Raji (cell line): ENCODE data around the gene PLSCR1.

Experiments
- POLR2A ChIP-seq: IDR thresholded peaks from 2 replicates; pipeline ENCODE4 v1.6.1; 2011; ENCODE audit warnings: low read depth, low read length, control low read depth; ENCODE audit not compliant: insufficient read depth

Gene PLSCR1

GRCh38 chr3:146503461-146504202 is 40.8 kb downstream of the PLSCR1 start:
- no peak for TF ChIP-seq POLR2A

GRCh38 chr3:146502887-146503460 is 41.4 kb downstream of the PLSCR1 start:
- no peak for TF ChIP-seq POLR2A

- TF ChIP-seq POLR2A, result no peak
Observed at GRCh38 chr3:146501752-146502151, 42.7 kb downstream of the PLSCR1 start.

GRCh38 chr3:146499701-146500100 is 44.7 kb downstream of the PLSCR1 start:
- no peak for TF ChIP-seq POLR2A

- no peak for TF ChIP-seq POLR2A
Observed at GRCh38 chr3:146498002-146498736, 46.2 kb downstream of the PLSCR1 start.

- TF ChIP-seq POLR2A, result no peak
Observed at GRCh38 chr3:146496726-146497125, 47.7 kb downstream of the PLSCR1 start.

GRCh38 chr3:146496251-146496650 is 48.2 kb downstream of the PLSCR1 start:
- no peak for TF ChIP-seq POLR2A

GRCh38 chr3:146493761-146494160 is 50.6 kb downstream of the PLSCR1 start:
- no peak for TF ChIP-seq POLR2A

- no peak for TF ChIP-seq POLR2A
Observed at GRCh38 chr3:146493221-146493620, 51.2 kb downstream of the PLSCR1 start.

- no peak for TF ChIP-seq POLR2A
Observed at GRCh38 chr3:146491303-146491702, 53.1 kb downstream of the PLSCR1 start.

GRCh38 chr3:146485297-146485696 is 59.1 kb downstream of the PLSCR1 start:
- no peak for TF ChIP-seq POLR2A

- no peak for TF ChIP-seq POLR2A
Observed at GRCh38 chr3:146476094-146476740, 68.2 kb downstream of the PLSCR1 start.

- no peak for TF ChIP-seq POLR2A
Observed at GRCh38 chr3:146473726-146474125, 70.7 kb downstream of the PLSCR1 start.

- no peak for TF ChIP-seq POLR2A
Observed at GRCh38 chr3:146472611-146473010, 71.8 kb downstream of the PLSCR1 start.

- no peak for TF ChIP-seq POLR2A
Observed at GRCh38 chr3:146471012-146471411, 73.4 kb downstream of the PLSCR1 start.
